Epidermal melanocyte (primary cell): ENCODE measurements around the gene FAM170B.

Source experiments
- DNase-seq: peaks from one replicate; pipeline ENCODE4 v3.0.0; 2011; ENCODE audit warnings: low spot score; ENCODE audit not compliant: insufficient read length

FAM170B gene

DNA sequence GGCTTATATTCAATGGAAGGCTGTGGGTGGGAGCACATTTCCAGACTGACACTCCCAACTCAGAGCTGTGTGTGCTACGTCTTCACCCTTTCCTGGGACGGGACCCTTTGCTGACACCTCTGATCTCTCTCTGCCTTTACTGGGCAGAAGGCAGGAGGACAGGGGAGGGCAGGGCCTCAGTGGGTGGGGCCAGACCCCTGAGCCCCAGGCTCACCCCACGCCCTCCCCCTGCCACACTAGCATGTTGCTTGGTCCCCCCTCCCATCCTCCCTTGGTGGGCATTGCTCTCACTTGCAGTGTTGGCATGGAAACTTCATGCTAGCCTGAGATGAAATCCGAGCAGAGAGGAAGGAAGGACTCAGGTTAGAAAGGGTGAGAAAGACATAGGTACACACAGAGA, 36.0 kb upstream of the FAM170B start:
- DNase-seq = no peak

DNA sequence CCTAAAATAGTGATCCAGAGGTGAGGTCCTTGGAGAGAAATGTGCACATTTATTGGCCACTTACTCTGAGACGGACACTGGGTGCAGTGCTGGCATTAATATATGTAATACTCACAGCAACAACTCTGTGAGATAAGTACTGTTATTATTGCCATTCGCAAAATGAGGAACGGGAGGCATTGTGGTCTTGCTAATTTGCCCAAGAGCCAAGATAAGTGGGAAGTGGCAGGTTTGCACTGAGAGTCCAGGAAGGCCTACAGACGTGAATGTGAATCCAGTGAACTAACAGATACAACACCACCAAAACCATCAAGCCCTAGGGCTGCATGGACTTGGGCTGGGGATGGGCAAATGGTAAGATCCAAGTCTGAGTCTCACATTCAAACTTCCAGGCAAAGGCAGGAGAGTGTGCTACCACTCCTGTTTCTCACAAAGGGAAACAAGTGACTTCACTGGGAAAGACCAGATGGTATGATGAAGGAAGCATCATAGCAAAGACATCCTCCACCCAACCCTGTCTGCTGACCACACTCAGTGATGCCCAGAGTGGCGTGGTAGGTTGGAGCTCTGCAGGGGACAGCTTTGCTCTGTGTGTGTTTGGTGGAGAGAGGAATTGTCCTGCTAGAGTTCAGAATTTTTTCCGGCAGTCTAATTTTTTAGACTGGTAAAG, 35.1 kb upstream of the FAM170B start:
- DNase-seq = no peak

DNA sequence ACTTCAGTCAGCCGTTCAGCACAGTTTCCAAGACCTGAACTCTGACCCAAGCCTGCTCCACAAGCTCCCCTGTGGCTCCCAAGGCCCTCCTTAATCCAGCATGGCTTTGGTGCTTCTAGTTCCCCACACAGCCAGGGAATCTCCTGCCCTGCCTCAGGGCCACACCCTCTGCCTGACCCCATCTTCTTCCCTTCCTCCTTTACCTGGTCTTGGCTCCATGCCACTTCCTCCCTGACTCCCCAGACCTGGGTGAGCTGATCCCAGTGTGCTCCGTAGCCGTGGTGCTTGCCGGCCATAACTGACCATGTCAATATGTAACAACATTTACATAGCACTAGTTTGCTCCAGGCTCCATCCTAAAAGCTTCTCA, 34.3 kb upstream of the FAM170B start:
- no peak for DNase-seq

DNA sequence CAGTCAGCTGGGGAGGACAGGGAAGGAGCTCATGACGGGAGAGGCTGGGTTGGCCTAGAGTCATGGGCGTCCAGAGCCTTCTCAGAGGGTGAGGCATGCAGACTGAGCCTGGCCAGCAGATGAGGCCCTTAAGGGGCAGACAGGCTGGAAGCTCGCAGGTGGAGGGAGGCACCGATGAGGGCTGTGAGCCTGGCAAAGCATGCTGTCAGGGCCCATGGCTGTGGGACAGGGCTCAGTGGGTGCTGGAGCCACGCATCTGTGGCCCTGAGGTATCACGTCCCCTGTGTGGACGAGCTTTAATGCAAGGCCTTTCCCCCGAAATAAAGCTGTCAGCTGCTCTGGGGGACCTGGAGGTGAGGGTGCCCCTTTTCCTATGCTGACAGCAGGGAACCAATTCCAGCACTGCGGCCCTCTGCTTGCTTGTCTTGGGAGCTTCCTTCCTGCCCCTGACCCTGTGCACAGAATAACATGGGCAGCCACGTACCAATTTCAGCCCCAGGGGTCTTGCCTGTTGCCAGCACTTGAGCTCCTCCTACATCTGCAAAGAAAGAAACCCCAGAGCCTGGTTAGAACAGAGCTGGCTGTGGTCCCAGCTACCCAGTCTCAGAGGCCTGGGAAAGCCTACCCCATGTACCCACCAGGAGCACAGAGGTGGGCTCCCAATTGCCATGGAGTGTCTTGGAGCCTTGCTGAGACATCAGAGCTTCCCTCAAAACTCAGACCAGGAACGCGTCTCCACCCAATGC, 33.8 kb upstream of the FAM170B start:
- no peak for DNase-seq

DNA sequence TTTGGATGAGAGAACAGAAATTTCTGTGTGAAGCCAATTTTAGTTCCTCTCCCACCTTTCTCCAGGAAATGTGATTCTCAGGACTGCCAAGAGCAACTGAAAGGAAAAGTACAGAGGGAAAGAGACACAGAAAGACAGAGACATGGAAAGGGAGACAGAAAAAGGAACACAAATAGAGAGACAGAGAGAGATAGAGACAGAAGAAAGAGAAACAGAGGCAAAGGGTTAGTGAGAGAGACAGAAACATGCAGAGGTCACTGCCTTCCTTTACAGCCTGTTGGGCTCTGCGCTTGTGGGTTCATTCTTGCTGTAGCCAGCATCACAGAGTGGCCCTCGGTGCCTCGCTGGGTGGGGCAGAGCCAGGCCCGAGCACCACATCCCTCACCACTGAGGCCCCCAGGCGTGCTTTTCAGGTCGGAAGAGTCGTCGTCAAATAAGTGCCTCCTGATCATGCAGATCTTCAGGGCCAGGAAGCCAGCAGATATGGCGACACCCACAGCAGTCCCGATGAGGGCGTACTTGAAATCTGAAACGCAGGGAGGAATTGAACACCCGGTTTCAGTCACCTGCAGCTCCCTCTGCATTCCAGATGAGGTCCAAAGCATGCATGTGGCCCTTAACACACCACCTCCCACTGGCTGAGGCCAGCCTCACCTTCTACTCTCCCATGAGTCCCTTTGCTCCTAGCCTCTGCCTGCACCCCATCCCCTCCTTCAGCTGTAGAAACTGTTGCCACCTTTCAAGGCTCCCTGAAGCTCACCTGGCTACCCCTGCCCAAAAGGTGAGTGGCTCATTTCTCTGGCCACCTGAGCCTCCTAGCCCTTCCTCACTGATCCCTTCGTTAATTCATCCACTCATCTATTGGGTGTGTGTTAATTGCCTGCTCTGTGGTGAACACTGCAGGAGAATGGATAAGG, 32.9 kb upstream of the FAM170B start:
- DNase-seq = no peak

DNA sequence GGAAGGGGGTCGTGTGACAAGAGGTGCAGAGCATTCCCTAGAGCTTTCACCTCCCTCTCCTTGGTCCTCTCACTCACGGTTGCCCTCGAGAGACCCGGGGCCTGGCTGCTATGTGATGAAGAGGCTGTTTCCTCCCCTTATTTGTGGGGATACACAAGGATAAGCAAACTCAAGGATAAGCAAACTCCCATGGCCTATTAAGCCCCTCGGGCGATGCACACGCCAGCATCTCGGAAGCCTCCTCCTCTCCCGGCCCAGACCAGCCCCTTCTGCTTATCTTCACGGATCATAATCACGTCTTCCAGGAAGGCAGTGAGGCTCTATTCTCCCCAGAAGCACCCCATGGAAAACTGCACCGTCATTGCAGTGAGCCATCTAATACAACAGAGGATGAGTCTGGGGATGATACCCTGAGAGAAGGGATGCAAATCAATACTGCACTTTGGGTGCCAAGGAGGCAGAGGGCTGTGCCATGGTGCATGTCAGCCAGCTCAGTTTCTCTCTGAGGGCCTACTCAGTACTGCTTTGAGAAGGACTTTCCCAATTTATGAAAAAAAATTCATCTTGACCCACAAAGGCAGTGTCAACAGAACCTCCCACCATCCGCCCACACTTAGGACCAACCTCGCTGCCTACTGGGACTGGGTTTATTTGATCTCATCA, 32.1 kb upstream of the FAM170B start:
- DNase-seq = no peak

DNA sequence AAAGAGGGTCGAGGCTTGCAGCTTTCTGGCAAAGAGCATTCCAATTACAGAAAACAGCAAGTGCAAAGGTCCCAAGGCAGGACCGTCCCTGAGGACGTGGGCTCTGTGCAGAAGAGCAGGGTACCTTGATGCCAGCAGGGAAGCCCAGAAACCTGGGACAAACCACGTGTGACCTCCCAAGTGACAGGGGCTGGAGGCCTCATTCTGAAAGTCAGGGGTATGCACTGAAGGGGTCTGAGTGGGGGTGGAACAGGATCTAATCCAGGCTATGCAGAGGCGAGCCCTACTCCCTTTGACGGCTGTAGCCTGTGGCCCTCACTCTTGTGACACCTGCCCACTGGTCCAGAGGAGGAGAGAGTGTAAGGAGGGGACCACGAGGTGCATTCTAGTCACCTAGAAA, 31.4 kb upstream of the FAM170B start:
- DNase-seq = no peak

DNA sequence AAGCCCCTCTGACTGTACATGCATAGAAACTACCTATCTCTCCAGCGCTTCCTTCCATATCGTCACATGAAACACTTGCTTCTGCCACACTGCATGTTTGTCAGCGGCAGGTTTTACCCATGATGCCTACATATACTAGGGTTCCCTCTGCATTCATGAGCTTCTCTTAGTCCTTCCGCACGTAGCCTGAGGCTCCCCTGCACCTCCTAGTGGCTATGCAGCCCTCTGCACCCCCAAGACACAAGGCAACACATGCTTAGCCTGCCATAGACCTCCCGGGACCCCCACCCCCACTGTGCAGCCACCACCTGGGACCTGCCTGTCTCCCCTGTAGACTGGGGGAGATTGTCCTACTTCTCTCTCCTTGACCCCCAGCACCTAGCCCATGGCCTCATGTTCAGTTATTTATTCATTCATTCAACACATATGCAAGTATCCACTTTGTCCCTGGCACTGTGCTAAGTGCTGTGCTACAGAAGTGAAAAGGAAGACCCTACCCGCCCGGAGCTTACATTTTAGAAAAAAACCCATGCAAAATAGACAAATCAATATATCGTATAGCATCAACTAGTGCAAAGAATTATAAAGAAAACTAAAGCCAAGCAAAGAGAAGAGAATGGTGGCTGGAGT, 30.9 kb upstream of the FAM170B start:
- no peak for DNase-seq

DNA sequence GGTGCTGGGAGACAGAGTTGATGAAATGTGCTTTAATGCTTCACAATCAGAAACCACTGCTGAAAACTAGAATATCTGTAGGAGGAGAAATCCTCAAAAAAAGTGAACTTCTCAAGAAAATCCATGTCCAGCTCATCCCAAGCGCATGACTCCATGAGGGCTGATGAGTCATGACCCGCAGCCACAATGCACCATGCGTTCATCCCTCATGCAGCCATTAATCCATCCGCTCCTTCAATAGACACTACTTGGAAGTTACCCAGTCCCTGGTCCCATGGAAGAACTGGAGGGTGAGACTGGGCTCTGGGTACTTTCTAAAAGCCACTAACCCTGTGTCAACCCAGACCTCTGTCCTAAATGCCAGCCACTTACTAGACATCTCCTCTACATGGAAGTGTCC, 29.9 kb upstream of the FAM170B start:
- DNase-seq = no peak

DNA sequence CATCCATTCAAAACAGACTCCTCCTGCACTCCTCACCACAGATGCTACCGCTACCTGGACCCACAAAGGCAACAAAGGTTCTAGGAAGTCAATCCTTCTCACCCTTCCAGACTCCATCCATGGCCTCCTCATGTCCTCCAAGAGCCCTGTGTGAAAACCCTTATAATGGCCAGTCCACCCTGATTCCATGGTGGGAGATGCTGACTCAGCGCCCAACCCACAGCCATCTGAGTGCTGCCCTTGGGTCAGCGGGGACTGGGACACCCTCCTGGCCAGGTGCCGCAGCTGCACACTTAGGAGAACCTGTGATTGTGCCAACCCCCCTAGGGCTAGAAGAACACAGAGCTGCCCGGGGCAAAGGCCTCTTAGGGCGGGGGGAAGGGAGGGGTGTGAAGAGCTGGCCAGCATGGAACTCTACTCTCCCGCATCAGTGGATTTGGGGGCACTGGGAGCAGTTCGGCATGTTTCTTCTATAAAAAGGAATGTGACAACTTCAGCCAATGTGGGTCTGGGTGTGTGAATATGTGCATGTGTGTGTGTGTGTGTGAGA, 29.0 kb upstream of the FAM170B start:
- no peak for DNase-seq

DNA sequence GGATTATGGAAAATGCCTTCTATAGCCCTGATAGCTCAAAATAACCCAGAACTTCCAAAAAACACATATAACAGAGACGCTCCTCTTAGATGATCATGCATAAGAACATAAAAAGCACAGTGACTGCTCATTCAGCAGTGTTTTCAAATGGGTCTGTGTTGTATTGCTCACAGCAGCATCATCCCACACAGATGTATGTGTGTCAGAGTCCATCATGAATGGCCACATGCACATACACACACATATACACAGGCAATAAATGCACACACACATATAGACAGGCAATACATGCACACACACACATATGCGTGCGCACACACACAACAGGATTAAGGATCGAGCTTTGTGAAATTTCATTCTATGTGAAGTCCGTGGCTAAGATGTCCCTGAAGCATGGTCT, 28.2 kb upstream of the FAM170B start:
- no peak for DNase-seq

DNA sequence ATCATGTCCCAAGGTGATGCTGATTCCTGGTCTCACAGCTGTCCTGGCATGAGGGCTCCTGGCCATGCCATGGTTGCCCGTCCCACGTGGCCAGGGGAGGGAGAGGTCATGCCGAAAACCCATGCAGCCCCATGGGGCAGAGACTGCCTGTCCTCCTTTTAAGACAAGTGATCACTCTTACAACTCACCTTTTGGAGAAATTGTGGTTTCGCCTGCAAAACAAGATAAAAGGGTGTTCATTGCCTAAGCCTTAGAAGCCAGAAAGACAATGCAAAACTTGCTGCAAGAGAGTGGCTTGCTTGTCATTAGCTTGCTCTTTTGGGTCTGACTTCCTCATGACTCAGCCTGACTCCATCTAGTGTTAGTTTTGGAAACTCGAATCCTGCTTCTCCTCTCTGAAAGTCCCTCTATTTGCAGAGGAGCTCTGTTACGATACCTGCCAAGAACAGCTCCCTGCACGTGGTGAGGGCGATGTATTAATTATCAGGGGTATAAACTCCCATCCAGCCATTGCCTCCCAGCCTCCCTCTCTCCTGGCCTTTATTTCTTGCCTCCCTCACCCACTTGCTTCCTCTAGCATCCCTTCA, 27.7 kb upstream of the FAM170B start:
- no peak for DNase-seq

DNA sequence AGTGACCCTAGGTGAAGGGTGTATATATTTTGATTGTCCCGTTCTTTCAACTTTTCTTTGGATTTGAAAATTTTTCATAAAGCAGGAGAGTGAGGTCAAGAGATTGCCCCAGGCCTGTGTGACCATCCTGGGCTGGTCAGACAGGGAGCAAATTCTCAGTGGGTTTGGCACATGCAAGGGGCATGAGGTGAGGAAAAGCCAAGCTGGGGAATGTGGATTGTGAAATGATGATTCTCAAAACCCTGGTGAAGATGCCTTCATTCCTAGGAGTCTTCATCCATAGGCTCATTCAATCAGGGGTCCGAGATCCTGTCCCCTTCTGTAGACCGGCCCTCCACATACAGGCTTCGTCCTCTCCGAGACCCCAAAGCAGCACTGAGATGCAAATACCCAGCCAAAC, 27.0 kb upstream of the FAM170B start:
- DNase-seq = no peak

DNA sequence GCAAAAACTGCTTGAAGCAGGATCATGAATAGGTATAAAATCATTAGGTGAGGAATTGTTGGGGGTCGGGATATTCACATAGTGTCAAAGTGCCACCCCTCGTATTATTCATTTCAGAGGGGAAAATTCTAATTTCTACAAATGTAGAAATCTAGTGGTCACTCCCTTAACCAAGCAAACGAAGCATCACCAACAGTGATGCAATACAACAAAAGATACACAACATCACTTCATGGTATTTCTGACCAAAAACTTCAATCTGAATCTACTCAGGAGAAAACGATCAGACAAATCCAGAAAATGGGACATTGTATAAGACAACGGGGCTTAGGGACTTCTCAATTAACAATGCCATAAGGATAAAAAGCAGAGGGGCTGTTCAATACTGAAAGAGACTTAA, 26.3 kb upstream of the FAM170B start:
- DNase-seq = no peak

DNA sequence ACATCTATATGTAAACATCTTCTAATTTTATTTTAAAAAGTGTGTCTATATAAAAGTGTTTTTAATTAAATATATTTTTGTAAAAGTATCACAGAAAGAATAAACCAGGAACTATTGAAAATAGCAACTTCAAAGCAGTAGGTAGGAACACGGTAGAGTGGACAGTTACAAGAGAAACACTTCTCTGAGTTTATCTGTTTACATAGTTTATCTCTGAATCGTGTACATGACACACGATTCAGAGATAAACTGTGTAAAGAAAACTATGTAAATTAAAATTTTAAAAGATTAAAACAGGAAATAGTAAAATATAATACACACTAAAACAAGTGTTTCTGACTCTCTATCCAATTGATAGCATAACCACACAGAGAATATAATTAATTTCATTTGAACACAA, 25.1 kb upstream of the FAM170B start:
- DNase-seq = no peak

DNA sequence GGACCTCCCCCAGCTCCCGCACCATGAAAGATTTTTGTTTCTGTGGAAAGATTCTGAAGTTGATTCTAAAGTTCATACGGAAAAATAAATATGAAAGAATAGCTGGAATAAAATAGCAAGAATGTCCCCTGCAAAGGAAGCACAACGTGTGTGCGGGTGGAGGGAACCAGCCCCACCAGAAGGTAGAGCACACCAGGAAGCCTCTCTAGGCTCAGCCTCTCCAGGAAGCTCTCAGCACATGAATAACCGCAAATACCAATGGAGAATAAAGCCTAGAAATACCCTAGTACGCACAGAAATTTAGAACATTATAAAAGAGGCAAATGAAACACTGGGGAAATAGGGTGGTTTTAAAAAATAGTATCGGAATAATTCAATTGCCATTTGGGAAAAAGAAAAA, 24.6 kb upstream of the FAM170B start:
- DNase-seq = no peak

DNA sequence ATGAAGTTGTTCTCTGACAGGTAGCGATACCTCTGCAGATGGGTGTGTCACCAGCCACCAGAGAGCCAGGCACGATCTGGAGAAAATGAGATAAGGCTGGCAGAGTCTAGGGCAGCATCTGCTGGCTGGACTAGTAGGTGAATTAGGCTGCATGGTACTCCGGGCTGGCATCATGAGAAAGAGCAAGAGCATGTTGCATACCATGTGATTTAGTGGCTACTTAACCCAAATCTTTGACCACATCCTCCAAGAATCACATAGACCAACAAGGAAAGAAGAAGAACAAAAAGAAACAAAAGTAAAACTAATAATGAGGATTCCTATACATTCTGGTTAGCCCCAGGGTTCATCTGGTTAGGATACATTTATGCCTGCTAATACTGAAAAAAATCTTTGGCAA, 23.4 kb upstream of the FAM170B start:
- no peak for DNase-seq

DNA sequence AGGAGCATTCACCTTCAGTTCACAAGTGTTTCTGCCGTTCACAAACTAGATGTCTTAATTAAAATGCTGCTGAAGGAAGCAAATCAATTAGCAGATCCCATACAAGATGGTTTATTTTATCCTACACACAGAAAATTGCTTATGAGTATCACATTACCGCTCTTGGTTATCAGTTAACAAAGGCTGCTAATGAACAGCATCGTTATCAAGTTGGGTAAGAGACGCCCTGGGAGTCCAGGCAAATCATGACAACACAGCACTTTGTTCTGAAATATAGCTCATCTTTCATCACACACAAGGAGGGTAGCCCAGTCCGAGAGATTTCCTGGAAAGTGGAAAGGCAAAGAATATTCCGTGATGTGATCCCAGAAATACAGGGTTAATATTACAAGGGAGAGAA, 20.8 kb upstream of the FAM170B start:
- no peak for DNase-seq

DNA sequence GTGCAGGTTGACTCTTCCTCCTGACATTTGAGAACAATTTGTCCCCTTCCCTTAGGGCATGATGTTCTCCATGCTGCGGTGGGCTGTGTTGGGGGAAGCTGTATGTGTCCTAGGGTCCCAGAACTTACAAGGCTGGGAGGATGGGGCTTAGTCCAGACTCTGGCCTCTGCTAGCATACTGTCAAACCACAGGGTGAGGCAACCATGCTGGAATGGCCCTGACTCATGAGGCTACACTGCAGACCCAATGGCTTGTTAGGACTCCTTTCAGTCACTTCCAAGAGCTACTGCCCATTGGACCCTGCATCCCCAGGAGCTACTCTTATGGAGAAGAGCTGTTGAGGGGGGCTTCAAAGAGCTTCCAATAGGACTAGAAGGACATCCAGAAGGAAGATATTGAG, 20.1 kb upstream of the FAM170B start:
- no peak for DNase-seq

DNA sequence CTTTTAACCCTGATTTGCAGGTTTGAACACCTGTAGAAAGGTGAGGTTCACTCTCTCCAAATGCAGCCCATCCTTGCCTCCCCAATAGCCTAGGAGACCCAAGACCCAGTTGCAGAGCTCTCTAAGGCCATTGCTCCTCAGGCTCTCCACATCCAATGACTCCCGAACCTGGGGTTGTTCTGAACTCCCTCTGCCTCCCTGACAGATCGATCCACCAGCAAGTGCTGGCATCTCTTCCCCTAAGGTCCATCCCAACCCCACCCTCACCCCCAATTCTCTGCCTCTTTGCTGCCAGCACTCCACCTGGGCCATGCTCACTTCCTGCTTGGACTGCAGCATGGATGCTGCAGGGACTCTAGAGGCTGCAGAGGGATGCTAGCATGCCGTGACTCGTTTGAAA, 19.3 kb upstream of the FAM170B start:
- no peak for DNase-seq

DNA sequence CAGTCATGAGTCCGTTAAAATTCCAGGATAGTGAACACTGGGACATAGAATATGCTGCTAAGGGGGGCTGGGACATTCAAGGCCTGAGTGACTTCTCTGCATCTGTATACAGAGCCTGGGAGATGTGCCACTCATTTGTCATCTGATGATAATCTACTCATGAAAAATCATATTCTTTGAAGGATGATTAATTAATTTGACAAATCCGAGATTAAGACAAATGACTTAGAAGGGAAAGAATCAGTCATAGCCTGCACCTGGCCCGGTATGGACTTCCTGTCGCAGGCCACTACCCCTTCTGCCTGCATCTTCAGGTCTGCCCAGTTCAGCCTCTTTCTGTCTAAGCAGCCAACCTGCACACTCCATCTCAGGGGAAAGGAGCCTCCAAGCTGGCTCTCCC, 18.8 kb upstream of the FAM170B start:
- DNase-seq = no peak
